ENCODE data around the gene SLC5A11. TPM values are rescaled to one million over a fixed set of nuclear protein-coding genes. Genes with fewer than 3 reads are reported as not detected.

Gene SLC5A11
- total and polyA plus RNA-seq, 2 donors (not counting 1 experiment from before 2014, with no cell fraction given), result 0.62 to 0.84 TPM

DNA sequence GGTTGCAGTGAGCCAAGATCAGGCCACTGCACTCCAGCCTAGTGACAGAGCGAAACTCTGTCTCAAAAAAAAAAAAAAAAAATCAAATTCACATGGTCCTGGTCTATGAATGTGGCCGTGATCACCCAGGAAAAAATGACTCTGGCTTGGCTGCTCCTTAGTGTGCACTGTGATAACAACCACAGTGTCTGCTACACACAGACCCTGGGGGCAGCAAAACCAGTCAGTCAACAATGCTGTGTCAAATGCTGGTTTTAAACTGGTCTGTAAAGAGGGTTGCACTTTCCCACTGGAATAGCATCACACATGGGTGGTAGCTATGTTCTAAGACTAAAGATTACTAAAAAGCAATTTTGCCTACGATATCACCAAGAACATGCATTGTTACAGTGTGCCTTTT lies 98.4 kb downstream of the SLC5A11 start:
- Histone ChIP-seq H3K36me3 (replicated peaks in 1 of 2; ENCODE audit: control extremely low read depth in 1 of 2, control insufficient read depth in 1 of 2, extremely low read depth in 1 of 2, insufficient read depth in 2 of 2, low read length in 1 of 2) (peaks cover 12 to 87% of the 10 kb centered on the region in 2 experiments), H3K27me3 (replicated peaks in 1 of 4; ENCODE audit: control extremely low read depth in 1 of 4, control insufficient read depth in 3 of 4, insufficient read depth in 4 of 4, low read length in 3 of 4) (no peaks in the 10 kb centered on the region), H4K20me1 (ENCODE audit: control insufficient read depth, insufficient read depth, low read length, poor library complexity, severe bottlenecking) (peaks cover 56% of the 10 kb centered on the region), H3K9ac (ENCODE audit: low read length) (no peak overlapping the region), H3K4me3 (ENCODE audit: control extremely low read depth in 1 of 5, extremely low read depth in 1 of 5, insufficient read depth in 1 of 5, low read depth in 2 of 5, low read length in 4 of 5) (no peak overlapping the region), H3K79me2 (ENCODE audit: control insufficient read depth, insufficient read depth, low read length) (peaks cover 25% of the 10 kb centered on the region), H3K4me1 (ENCODE audit: control insufficient read depth in 2 of 2, insufficient read depth in 2 of 2, low read length in 2 of 2) (no peaks in the 10 kb centered on the region), H2AFZ (ENCODE audit: insufficient read depth, low read depth, low read length, poor library complexity, severe bottlenecking) (no peak overlapping the region), H3K4me2 (replicated peaks; ENCODE audit: low read depth, low read length, poor library complexity, severe bottlenecking) (no peak overlapping the region), H3K9me3 (ENCODE audit: control extremely low read depth in 1 of 3, control insufficient read depth in 2 of 3, insufficient read depth in 1 of 3, low read length in 2 of 3) (no peaks in the 10 kb centered on the region), H3K27ac (ENCODE audit: low read length in 2 of 2) (no peak overlapping the region)
- Mint-ChIP-seq H3K9me3 (ENCODE audit: insufficient read depth) (no peaks in the 10 kb centered on the region), H3K4me1 (no peaks in the 10 kb centered on the region), H3K27ac (no peak overlapping the region), H3K27me3 (no peaks in the 10 kb centered on the region), H3K4me3 (no peak overlapping the region)
- TF ChIP-seq, protein P1, sequence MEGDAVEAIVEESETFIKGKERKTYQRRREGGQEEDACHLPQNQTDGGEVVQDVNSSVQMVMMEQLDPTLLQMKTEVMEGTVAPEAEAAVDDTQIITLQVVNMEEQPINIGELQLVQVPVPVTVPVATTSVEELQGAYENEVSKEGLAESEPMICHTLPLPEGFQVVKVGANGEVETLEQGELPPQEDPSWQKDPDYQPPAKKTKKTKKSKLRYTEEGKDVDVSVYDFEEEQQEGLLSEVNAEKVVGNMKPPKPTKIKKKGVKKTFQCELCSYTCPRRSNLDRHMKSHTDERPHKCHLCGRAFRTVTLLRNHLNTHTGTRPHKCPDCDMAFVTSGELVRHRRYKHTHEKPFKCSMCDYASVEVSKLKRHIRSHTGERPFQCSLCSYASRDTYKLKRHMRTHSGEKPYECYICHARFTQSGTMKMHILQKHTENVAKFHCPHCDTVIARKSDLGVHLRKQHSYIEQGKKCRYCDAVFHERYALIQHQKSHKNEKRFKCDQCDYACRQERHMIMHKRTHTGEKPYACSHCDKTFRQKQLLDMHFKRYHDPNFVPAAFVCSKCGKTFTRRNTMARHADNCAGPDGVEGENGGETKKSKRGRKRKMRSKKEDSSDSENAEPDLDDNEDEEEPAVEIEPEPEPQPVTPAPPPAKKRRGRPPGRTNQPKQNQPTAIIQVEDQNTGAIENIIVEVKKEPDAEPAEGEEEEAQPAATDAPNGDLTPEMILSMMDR (IDR thresholded peaks at IDR 0.05), result no peak
- TF ChIP-seq EZH2 (IDR thresholded peaks at IDR 0.05; ENCODE audit: borderline replicate concordance, insufficient read depth, low read depth, low read length, poor library complexity, severe bottlenecking), result no peak
- CTCF ChIA-PET, result no interaction called here
- intact Hi-C loops (cut with micrococcal nuclease), result loop anchor here (10.0 kb wide), 1 partner anchor 281 kb away; no protein-coding TSS in a partner anchor
- DNase-seq (no peak), ATAC-seq (ENCODE audit: low read depth) (no peak)
- 94% methylated on average over 2 of the region's 3 CpGs for WGBS (ENCODE audit: insufficient coverage)
- POLR2A ChIA-PET, result no interaction called here

DNA sequence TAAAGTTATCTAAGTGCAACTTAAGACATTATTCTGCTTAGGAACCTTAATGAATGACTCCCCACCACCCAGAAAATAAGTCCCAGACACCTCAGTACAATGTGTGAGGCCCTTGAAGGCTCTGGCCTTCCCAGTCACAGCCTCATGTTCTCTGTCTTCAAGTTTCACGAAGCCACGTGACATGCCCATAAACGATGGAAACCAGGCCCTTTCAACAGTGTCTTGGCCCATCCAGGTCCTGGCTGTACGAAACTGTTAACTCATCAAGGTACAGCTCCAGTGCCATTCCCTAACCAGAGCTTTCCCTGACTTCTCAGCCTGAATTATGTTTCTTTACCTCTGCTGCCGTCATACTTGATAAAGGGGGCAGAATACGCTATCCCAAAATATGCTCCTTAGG lies 100.4 kb downstream of the SLC5A11 start:
- Mint-ChIP-seq H3K27ac (no peak overlapping the region), H3K4me3 (no peak overlapping the region), H3K9me3 (ENCODE audit: insufficient read depth) (no peaks in the 10 kb centered on the region), H3K27me3 (no peaks in the 10 kb centered on the region), H3K4me1 (no peaks in the 10 kb centered on the region)
- H2AFZ ChIP-seq (ENCODE audit: insufficient read depth, low read depth, low read length, poor library complexity, severe bottlenecking), result no peak overlapping the region
- H3K4me2 ChIP-seq (replicated peaks; ENCODE audit: low read depth, low read length, poor library complexity, severe bottlenecking), result no peak overlapping the region
- WGBS (ENCODE audit: insufficient coverage), result 100% methylated on average over 4 of the region's 6 CpGs
- peaks cover 22% of the 10 kb centered on the region for H3K79me2 ChIP-seq (ENCODE audit: control insufficient read depth, insufficient read depth, low read length)
- H4K20me1 ChIP-seq (ENCODE audit: control insufficient read depth, insufficient read depth, low read length, poor library complexity, severe bottlenecking), result peaks cover 54% of the 10 kb centered on the region
- no peaks in the 10 kb centered on the region for H3K4me1 ChIP-seq (ENCODE audit: control insufficient read depth in 2 of 2, insufficient read depth in 2 of 2, low read length in 2 of 2)
- H3K4me3 ChIP-seq (ENCODE audit: control extremely low read depth in 1 of 5, extremely low read depth in 1 of 5, insufficient read depth in 1 of 5, low read depth in 2 of 5, low read length in 4 of 5), result no peak overlapping the region
- ATAC-seq (ENCODE audit: low read depth) (no peak), DNase-seq (no peak)
- intact Hi-C loops (cut with micrococcal nuclease), result loop anchor here (10.0 kb wide), 1 partner anchor 279 kb away; no protein-coding TSS in a partner anchor
- H3K27ac ChIP-seq (ENCODE audit: low read length in 2 of 2), result no peak overlapping the region
- ChIA-PET CTCF (interaction anchor here (0.9 to 1.6 kb wide), 2 partner anchors 9 to 13 kb away, joined by 3 read pairs; no protein-coding TSS in a partner anchor), POLR2A (interaction anchor here (0.6 kb wide), 1 partner anchor 84 kb away, joined by 3 read pairs; no protein-coding TSS in a partner anchor)
- no peak overlapping the region for H3K9ac ChIP-seq (ENCODE audit: low read length)
- TF ChIP-seq, protein P1 (IDR thresholded peaks at IDR 0.05), result no peak
- TF ChIP-seq EZH2 (IDR thresholded peaks at IDR 0.05; ENCODE audit: borderline replicate concordance, insufficient read depth, low read depth, low read length, poor library complexity, severe bottlenecking), result no peak
- no peaks in the 10 kb centered on the region for H3K9me3 ChIP-seq (ENCODE audit: control extremely low read depth in 1 of 3, control insufficient read depth in 2 of 3, insufficient read depth in 1 of 3, low read length in 2 of 3)
- no peaks in the 10 kb centered on the region for H3K27me3 ChIP-seq (replicated peaks in 1 of 4; ENCODE audit: control extremely low read depth in 1 of 4, control insufficient read depth in 3 of 4, insufficient read depth in 4 of 4, low read length in 3 of 4)
- peaks cover 20 to 85% of the 10 kb centered on the region in 2 experiments for H3K36me3 ChIP-seq (replicated peaks in 1 of 2; ENCODE audit: control extremely low read depth in 1 of 2, control insufficient read depth in 1 of 2, extremely low read depth in 1 of 2, insufficient read depth in 2 of 2, low read length in 1 of 2)

All from B cell (primary cell).